ENCODE results near the gene POPDC2.

POPDC2 gene

GRCh38 chr3:119669906-119670570 is 9.6 kb upstream of the POPDC2 start:
- no peak for DNase-seq

- DNase-seq: no peak
Measured at GRCh38 chr3:119665954-119666559, 5.7 kb upstream of the POPDC2 start.

DNA sequence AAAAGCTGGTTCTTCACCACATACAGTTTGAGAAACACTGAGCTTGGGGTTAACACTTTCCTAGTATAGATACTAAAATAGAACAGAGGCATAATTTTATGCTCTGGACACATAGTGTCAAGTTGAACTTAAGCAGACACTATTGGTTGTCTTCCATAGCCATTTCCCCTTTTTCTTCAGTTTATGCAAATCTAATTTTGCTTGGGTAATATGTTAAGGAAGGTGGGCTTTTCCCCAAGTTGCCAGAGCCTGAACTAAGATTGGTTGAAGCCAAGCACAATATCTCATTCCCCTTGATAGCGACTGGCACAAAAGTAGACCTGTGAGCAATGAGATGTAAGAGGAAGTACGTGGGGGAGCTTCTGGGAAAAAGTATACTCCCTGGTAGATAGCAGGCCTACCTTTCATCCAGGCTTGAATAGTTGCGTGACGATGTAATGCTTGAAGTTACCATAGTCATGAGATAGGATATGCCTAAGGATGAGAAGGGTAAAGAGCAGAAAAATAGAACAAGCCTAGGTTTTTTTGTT is 4.5 kb upstream of the POPDC2 start:
- DNase-seq: no peak

GRCh38 chr3:119664370-119664769 is 4.0 kb upstream of the POPDC2 start:
- DNase-seq: no peak

DNA sequence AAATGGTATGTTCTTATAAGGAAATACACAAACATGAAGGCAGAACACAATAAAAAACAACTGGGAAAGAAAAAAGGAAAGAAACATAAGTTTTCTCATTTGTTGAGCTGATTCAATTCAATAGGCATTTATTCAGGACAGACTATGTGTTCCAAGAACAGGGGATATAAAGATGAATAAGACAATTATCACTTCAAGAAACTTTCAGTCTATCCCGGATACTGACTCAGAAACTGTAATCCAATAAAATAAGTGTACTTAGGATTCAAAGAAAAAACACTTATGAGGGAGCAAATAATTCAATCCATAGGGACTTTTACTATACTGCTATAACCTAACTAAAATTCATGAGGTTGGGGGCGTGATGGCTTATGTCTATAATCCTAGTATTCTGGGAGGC is 3.5 kb upstream of the POPDC2 start:
- DNase-seq: no peak

- no peak for DNase-seq
Measured at GRCh38 chr3:119662604-119663373, 2.4 kb upstream of the POPDC2 start.

GRCh38 chr3:119659606-119660291 is 640 bp downstream of the POPDC2 start:
- DNase-seq: no peak

DNA sequence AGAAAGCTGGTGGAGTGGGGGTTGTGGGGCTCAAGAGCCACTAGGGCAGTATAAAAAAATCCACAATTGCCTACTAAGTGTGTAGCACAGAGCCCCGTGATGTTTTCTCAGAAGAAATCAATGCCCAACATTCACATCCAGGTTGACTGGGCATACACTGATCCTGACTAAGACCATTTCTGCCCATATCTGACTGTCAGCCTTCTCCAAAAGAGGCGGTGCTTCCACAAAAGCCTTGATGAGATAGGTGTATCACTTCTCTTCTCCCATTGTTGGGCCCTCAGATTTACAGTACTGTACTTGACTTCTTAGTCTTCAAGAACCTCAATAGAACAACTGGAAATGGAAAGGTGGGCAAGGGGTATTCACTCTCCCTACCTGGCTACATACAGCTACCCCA is 1.4 kb downstream of the POPDC2 start:
- no peak for DNase-seq

GRCh38 chr3:119657887-119658702 is 2.3 kb downstream of the POPDC2 start:
- no peak for DNase-seq

- DNase-seq: no peak
Measured at GRCh38 chr3:119653876-119654275, 6.5 kb downstream of the POPDC2 start.

DNA sequence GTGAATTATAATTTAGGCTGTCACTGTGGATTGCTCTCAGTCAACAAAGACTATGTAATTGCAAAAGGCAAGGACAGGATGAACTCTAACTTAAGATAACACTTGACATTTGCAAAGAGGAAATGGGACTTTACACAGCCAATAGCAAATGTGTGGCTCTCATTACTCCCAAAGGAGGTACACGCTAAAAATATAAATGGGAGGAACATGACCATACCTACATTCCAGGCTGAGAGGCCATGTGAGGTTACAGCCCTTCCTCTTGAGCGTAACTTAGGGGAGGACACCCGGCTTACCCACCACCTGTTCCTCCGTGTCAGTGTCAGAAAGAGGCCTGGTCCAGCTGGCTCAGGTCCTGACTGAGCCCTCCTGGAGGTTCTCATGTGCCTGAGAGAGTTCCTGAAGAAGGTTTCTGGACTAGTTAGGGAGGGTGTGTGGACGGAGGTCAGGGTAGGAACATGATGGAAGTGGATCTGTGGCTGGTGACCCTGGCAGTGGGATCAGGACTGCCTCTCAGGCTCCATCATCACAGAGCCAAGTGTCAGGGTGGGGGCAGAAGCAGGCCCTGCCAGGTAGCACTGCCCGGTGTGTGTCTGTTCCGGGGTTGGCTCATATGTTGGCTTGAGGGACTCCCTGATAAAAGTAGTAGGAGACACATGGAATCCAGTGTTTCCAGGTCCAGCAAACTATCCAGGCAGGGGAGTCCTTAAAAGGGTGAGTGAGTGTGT is 7.9 kb downstream of the POPDC2 start:
- DNase-seq: no peak

DNA sequence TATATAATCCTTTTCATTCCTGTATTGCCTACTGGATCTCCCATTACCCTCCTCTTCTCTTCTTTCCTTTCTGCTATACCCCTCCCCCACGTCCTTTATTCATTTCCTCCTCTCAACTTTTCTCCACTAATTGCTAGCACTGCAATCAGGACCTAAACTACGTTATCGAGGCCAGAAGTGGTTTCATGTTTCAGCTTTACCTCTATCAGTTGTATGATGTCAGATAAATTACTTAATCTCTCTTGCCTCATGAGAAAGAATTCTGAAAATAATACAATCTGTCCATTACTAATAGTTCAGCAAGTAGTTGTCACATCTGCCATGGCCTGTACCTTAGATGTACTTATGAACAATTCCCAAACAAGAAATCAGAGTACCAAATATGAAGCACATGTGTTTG is 10.6 kb downstream of the POPDC2 start:
- DNase-seq: no peak

DNA sequence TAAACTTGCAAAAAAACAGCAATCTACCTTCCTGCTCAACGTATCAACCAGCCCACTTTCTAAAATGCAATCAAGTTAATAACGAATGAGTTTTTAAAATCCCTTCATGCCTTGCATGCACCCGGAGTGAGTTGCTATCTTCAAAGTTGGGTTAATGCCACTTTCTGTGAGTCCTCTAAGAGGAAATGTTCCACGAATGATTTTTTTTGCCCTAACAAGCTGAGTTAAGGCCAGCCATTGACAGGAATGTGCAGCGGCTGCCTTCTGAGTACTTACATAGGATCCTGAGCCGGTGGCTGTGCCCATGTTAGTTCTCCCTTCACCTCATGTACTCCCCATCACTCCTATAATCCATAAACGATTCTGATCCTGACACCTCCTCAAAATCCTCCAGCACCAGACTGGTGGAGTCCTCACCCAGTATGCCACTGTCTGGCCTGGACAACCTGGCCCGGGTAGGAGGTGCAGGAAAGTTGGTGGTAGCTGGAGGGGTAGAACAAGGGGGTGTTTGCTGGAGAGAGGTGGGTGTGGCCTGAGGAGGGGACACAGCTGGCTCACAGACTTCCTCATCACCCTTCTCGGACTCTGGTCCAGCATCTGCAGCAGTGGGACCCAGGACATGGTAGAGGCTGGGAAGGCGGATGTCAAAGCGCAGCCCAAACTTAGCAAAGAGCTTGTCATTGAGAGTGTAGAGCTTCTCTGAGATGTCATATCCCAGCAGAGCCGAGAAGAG is 12.4 kb downstream of the POPDC2 start:
- no peak for DNase-seq

DNA sequence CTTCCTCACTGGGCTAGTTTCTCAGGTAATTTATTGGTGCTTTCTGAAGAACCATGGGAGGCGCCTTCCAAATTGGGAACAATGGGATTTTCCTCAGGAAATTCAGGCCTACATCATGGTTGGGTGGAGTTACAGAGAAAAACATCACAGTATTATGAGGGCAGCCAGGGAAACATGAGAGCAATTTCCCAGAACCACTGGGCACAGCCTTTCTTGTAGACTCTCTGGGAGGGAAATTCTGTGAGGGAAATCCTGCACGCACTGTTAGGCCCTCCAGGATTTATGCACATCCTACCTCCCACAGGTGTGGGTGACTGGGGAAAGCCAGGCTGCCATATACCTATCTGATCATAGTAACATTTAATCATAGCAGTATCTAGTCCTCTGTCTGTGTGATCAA is 13.2 kb downstream of the POPDC2 start:
- no peak for DNase-seq

DNA sequence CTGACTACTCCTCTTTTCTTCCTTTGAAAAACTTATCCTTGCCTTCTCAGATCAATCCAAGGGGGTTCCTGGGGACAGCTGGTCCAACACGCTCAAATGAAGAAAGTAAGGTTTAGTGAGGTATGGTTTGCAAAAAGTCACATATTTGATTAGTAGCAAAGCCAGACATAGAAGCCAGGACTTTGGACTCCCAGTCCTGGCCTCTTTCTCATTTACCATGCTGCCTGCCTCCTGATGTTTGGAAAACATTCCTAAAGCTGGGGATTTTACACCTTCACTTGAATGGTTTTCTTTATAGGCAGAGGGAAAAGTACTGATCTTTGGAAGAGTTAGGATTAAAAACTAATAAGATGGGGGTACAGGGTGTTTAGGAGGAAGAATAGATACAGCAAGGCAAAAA is 14.6 kb downstream of the POPDC2 start:
- DNase-seq: no peak

GRCh38 chr3:119644481-119644880 is 15.9 kb downstream of the POPDC2 start:
- DNase-seq: no peak

- DNase-seq: no peak
Measured at GRCh38 chr3:119643528-119643927, 16.9 kb downstream of the POPDC2 start.

DNA sequence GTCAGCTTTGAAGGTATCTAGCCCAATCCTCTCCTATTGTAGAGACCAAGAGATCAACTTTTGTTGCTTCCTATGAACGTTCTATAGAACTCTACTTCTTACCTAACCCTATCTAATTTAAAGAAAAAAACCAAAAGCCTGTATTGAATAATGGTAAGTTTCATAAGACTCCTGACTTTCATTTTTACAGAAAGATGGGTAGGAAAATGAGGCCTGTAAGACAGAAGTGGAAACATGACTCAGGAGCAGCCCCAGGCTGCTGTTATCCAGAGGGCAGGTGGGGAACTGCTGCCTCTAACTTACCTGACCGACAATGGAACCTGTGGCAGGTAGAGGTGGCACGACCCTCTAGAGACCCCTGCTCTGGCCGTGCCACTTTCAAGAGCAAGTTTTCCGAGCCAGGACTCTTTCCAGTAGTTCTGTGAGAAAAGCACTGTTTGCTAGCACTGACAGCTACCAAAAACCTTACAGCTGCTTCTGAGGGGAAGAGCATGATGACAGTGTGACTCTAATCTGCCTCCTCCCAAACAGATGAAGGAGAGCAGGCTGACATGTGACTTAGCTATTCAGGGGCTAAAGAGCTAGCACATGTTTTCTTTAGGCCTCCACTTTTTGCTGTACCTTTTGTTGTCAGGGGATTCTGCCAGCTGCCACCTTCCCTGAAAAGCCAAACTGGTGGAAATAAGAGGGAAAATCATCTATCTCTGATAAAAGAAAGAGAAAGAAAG is 17.5 kb downstream of the POPDC2 start:
- DNase-seq: no peak

- DNase-seq: no peak
Measured at GRCh38 chr3:119641416-119641815, 19.0 kb downstream of the POPDC2 start.
